ENCODE results near the gene RAD51AP2.

The RAD51AP2 gene

DNA sequence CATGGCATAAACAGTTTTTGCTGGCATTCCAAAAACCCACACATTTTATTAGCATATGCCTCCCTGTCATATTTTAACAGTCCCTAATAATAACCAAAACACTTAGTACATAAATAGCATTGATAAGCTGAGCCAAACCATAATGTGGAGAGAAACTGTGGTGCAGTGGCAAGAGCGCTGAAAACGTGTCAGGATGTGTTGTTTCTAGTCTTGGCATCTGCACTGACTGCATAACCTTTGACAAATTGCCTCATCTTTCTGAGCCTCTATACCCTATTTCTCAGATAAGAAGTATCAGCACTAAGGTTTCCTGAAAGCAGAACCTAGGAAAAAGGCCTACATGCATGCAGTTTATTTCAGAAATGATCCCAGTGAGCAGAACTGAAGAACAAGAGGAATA is 41.4 kb downstream of the RAD51AP2 start:
- H3K4me3 ChIP-seq (ENCODE audit: insufficient read depth, low read depth, low read length, poor library complexity, severe bottlenecking): no peak overlapping the region
- no peaks in the 10 kb centered on the region for H3K27me3 ChIP-seq (replicated peaks; ENCODE audit: control insufficient read depth, insufficient read depth, low read length, poor library complexity, severe bottlenecking)
- no peaks in the 10 kb centered on the region for H3K36me3 ChIP-seq (ENCODE audit: control insufficient read depth, insufficient read depth, low read length)
- no peaks in the 10 kb centered on the region for H3K9me3 ChIP-seq (ENCODE audit: control insufficient read depth, low read length)
- H3K4me1 ChIP-seq (ENCODE audit: control insufficient read depth, insufficient read depth, low read length, poor library complexity, severe bottlenecking): no peaks in the 10 kb centered on the region
- H3K27ac ChIP-seq (ENCODE audit: insufficient read depth, low read length, poor library complexity, severe bottlenecking): no peak overlapping the region
- DNase-seq: no peak

DNA sequence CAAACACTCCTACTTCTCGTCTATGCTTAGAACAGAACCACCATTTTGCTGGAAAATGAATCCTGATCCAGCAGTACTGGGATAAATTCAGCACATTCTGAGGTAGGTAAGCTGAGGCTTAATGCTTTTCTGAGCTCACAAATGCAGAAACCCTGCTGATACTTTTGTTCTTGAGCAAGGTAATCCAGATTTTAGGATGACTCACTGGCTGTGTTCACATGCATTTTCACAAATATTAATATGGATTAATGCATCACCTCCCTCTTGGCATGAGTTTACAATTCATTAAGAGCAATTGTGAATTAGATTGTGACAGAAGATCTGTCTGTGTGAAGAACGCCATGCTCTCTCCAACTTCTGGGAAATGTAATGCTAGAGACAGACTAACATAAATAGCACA is 42.2 kb downstream of the RAD51AP2 start:
- Histone ChIP-seq H3K4me3 (ENCODE audit: insufficient read depth, low read depth, low read length, poor library complexity, severe bottlenecking) (no peak overlapping the region), H3K27me3 (replicated peaks; ENCODE audit: control insufficient read depth, insufficient read depth, low read length, poor library complexity, severe bottlenecking) (no peaks in the 10 kb centered on the region), H3K4me1 (ENCODE audit: control insufficient read depth, insufficient read depth, low read length, poor library complexity, severe bottlenecking) (no peaks in the 10 kb centered on the region), H3K36me3 (ENCODE audit: control insufficient read depth, insufficient read depth, low read length) (no peaks in the 10 kb centered on the region), H3K27ac (ENCODE audit: insufficient read depth, low read length, poor library complexity, severe bottlenecking) (no peak overlapping the region), H3K9me3 (ENCODE audit: control insufficient read depth, low read length) (no peaks in the 10 kb centered on the region)
- no peak for DNase-seq

DNA sequence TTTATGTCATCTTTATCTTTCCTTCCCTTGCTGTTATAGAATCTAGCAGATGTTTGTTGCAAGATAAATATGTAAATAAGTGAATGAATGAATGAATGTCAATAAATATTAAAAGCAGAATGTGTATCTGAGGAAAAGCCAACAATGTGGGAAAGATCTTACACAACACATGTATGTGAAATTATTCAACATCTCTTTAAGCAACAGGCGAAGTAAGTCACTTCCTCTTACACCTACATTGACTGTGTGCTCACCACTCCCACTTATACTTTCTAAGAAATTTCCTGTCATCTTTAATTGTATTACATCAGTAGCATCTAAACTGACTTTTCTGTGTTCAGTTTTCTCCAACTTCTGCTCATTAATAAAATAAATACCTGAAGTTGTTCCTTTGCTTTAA is 43.0 kb downstream of the RAD51AP2 start:
- no peak overlapping the region for H3K4me3 ChIP-seq (ENCODE audit: insufficient read depth, low read depth, low read length, poor library complexity, severe bottlenecking)
- no peaks in the 10 kb centered on the region for H3K4me1 ChIP-seq (ENCODE audit: control insufficient read depth, insufficient read depth, low read length, poor library complexity, severe bottlenecking)
- H3K9me3 ChIP-seq (ENCODE audit: control insufficient read depth, low read length): no peaks in the 10 kb centered on the region
- H3K27ac ChIP-seq (ENCODE audit: insufficient read depth, low read length, poor library complexity, severe bottlenecking): no peak overlapping the region
- no peaks in the 10 kb centered on the region for H3K36me3 ChIP-seq (ENCODE audit: control insufficient read depth, insufficient read depth, low read length)
- no peaks in the 10 kb centered on the region for H3K27me3 ChIP-seq (replicated peaks; ENCODE audit: control insufficient read depth, insufficient read depth, low read length, poor library complexity, severe bottlenecking)
- DNase-seq: no peak

DNA sequence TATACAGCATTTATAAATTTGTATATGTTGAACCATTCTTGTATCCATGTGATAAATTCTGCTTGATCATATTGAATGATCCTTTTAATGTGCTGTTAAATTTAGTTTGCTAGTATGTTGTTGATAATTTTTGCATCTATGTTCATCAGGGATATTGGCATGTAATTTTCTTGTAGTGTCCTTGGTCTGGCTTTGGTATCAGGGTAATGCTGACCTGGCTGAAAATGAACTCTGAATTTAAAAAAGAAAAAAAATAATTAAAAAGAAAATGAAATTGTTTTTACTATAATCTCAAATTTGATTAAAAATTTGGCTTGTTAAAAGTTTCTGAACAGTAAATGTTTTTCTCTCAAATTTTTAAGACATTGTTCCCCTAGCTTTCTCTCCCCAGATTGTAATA is 46.3 kb downstream of the RAD51AP2 start:
- Histone ChIP-seq H3K27me3 (replicated peaks; ENCODE audit: control insufficient read depth, insufficient read depth, low read length, poor library complexity, severe bottlenecking) (no peaks in the 10 kb centered on the region), H3K27ac (ENCODE audit: insufficient read depth, low read length, poor library complexity, severe bottlenecking) (no peak overlapping the region), H3K4me1 (ENCODE audit: control insufficient read depth, insufficient read depth, low read length, poor library complexity, severe bottlenecking) (no peaks in the 10 kb centered on the region), H3K4me3 (ENCODE audit: insufficient read depth, low read depth, low read length, poor library complexity, severe bottlenecking) (no peak overlapping the region), H3K36me3 (ENCODE audit: control insufficient read depth, insufficient read depth, low read length) (no peaks in the 10 kb centered on the region), H3K9me3 (ENCODE audit: control insufficient read depth, low read length) (no peaks in the 10 kb centered on the region)
- no peak for DNase-seq

DNA sequence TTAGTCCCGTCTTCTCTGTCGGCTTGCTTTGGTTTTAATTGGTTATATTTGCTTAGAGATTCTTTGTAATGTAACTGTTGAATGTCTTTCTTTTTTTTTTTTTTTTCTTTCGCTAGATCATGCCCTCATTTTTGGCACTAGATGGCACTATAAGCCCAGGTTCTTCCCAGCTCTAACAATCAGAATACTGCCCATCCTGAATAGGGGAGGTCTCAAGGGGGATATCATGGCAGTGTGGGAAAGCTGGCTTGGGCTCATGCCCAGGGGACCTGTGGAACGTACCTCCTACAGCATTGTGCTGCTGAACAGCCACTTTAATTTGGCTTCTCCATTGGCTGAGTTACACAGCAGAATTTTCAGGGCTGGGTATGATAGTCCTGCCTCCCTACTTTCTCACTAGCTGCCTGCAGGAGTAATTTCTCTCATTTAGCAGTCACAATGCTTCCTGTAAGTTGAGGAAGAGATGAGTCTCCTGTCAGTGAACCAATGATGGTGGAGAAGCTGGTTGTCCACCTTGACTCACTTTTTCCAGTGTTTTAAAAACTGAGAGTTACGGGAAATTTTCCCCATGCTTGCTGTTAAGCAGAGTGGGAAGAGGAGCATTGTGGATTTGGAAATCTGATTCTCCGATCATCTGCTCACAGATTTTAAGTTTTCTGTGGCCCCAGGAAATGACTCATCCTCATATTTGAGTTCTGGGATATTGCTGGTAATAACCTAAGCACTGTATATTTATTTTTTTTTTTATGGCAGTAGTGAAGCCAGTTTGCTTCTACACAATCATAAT is 47.2 kb downstream of the RAD51AP2 start:
- Histone ChIP-seq H3K27me3 (replicated peaks; ENCODE audit: control insufficient read depth, insufficient read depth, low read length, poor library complexity, severe bottlenecking) (no peaks in the 10 kb centered on the region), H3K9me3 (ENCODE audit: control insufficient read depth, low read length) (no peaks in the 10 kb centered on the region), H3K4me3 (ENCODE audit: insufficient read depth, low read depth, low read length, poor library complexity, severe bottlenecking) (no peak overlapping the region), H3K4me1 (ENCODE audit: control insufficient read depth, insufficient read depth, low read length, poor library complexity, severe bottlenecking) (no peaks in the 10 kb centered on the region), H3K36me3 (ENCODE audit: control insufficient read depth, insufficient read depth, low read length) (no peaks in the 10 kb centered on the region), H3K27ac (ENCODE audit: insufficient read depth, low read length, poor library complexity, severe bottlenecking) (no peak overlapping the region)
- DNase-seq: no peak

DNA sequence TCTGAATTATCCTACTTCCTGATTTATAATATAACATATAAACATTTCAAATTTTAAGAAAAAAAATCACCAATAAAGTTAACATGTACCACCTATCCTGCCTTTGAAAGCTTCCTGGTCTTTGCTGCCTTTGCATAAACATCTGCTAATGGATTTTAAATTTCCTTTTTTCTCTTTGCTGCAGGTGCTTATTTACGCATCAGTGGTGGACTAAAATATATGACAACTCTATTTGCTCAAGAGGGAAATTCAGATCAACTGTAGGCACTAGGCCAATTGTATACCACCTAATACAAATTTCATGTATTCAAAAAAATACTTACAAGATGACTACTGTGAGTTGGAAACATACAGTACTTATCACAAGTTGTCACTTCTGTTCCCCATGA is 57.2 kb downstream of the RAD51AP2 start:
- no peak for DNase-seq
- Histone ChIP-seq H3K27ac (ENCODE audit: insufficient read depth, low read length, poor library complexity, severe bottlenecking) (no peak overlapping the region), H3K4me3 (ENCODE audit: insufficient read depth, low read depth, low read length, poor library complexity, severe bottlenecking) (no peak overlapping the region), H3K27me3 (replicated peaks; ENCODE audit: control insufficient read depth, insufficient read depth, low read length, poor library complexity, severe bottlenecking) (no peaks in the 10 kb centered on the region), H3K4me1 (ENCODE audit: control insufficient read depth, insufficient read depth, low read length, poor library complexity, severe bottlenecking) (no peaks in the 10 kb centered on the region), H3K9me3 (ENCODE audit: control insufficient read depth, low read length) (no peaks in the 10 kb centered on the region), H3K36me3 (ENCODE audit: control insufficient read depth, insufficient read depth, low read length) (no peaks in the 10 kb centered on the region)

Data from effector memory CD4-positive, alpha-beta T cell (primary cell).